HG03439 (cell line): Measurements from ENCODE around the gene ZNF790.
"Not testable (repeated sequence)": the region's sequence is repeated elsewhere in the genome, so short reads cannot be mapped to it uniquely, and the experiment has no call there.

Source experiments
- ATAC-seq: cut with Tn5 transposase; IDR thresholded peaks from one replicate; pipeline ENCODE4 v1.9.1; 2021; ENCODE audit warnings: mild to moderate bottlenecking, moderate library complexity; ENCODE audit not compliant: unreplicated experiment

ZNF790 gene

GRCh38 chr19:36837906-36838783 lies at the start of gene ZNF790:
ZNF790 (minus strand) TSS chr19:36838387; CDS start chr19:36825619, 12,768 bp downstream.
- ATAC-seq: peak; percentile 85

GRCh38 chr19:36876993-36877938 lies 39.1 kb upstream of the ZNF790 start:
- no peak for ATAC-seq

DNA sequence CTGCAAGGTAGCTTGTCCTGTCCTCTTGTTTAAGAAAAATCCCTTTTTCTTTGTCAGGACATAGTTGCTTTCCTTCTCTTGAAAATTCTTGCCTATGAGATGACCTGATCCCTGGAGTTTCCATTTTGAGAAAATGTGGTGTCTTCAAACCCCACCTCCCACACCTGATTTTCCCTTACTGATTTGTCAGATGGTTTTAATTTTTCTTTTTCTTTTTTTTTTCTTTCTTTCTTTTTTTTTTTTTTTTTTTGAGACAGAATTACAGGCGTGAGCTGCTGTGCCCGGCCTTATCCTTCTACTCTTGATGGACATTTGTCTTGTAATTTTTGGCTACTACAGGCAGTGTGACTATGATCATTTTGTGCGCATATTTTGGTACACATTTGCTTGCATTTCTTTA lies 13.7 kb upstream of the ZNF790 start:
- ATAC-seq: no peak

- ATAC-seq: peak; percentile 79
Measured at GRCh38 chr19:36850559-36851442, 12.6 kb upstream of the ZNF790 start, which contains the start of gene ZNF345. ZNF345 (plus strand) TSS chr19:36850876; CDS start chr19:36876831, 25,955 bp downstream.

DNA sequence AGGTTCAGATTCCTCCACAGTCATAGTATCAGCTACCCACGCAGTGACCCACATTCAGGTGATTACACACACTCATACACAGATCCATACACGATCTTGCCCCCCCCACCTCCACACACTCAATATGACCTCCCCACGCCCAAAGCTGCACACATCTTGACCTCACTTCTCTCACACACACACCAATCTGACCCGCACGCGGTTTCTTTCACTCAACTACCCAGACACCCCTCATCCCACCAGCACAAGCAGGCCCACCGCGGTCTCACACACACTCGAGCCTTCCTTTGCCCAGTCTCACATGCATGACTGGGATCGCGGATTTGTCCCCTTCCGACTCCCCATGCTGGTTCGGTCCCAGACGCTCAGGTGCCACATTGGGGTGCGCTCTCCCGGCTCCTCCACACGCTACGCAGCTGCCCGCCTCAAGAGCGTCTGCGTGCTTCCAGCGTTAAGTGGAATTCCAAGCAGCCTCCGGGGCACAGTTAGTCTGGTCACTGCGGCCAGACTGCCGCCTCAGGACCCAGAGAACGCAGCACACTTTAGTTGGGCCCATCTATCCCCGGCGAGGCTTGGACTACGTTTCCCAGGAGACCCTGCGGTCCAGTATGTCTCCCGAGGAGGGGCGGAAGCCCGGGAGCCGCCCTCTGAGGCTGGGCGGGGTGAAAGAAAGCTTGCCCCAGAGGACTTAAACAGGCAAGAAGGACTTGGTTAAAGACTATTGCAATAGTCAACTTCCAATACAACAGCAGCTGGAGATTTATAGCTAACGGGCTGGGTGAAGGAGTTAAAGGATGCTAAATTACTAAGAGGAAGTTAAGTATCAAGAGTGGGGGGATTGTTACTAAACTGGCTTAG lies 11.7 kb upstream of the ZNF790 start:
- peak; percentile 85 for ATAC-seq

GRCh38 chr19:36847968-36848367 lies 9.8 kb upstream of the ZNF790 start:
- ATAC-seq: no peak

GRCh38 chr19:36838784-36839324 lies 667 bp upstream of the ZNF790 start:
- peak; percentile 9 for ATAC-seq

DNA sequence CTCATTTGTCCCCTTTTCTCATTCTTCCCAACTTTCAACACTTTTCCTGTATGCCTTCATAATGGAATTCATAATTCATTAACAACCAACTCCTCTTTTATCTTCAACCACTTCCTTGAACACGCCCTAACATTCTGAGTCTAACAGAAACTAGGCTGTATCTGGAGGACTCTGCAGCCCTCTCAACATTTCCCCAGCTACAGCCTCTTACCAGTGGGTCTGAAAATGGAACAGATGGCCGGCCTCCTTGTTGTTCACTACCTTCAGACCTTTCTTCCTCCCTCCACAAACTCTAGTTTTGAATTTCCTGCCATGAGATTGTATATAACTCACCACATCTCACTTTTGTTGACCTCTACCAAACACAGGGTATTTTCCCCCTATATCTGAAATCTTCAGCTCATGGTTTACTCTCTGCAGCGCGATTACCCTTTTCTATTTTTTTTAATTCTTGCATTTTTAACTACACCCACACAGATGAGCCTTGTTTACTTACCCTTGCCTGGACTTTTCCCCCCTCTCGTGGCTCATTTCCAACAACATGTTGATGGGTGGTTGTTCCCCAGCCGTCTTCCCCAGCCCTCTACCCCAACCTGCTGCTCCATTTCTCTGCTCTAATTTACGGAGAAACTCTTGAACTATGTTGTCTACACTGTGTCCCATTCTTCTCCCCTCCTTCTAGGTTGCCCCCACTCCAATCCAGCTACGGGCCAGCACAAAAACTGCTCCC lies 846 bp downstream of the ZNF790 start:
- ATAC-seq: no peak

GRCh38 chr19:36833430-36833829 lies 4.8 kb downstream of the ZNF790 start:
- no peak for ATAC-seq

DNA sequence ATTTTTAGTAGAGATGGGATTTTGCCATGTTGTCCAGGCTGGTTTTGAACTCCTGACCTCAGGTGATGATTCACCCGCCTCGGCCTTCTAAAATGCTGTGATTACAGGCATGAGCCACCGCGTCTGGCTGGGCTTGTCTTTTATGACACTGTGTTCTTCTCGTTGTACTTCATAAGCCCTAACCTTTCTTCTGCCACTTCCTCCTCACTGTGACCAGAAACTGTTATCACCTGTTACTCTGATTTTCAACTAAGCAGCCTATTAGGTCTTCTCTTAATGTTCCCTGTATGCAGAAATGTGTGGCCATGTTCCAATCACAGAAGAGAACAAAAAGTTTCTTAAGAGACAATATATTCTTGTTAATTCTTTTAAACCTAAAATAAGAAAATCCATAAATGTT lies 16.4 kb downstream of the ZNF790 start:
- ATAC-seq: no peak

- ATAC-seq: no peak
Measured at GRCh38 chr19:36819130-36819630, 19.0 kb downstream of the ZNF790 start.

DNA sequence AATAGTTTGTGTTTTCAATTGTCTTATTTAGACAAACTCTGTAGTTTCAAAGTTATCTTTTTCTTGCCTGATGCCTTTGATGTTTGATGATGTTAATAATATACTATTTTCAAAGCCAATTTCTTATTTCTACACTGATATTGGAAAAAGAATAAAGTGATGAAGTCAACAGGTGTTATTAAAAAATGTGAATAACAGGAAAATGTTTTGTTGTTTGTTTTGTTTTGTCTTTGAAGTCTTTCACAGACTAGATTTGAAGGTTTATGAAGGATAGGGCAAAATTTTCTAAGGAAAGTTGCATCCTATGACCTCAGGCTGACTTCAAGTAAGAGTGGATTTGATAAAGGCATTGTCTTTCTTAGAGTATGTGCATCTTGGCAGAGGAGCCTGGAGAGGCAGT lies 31.2 kb downstream of the ZNF790 start:
- ATAC-seq: no peak

GRCh38 chr19:36805364-36805763 lies 32.8 kb downstream of the ZNF790 start:
- no peak for ATAC-seq

DNA sequence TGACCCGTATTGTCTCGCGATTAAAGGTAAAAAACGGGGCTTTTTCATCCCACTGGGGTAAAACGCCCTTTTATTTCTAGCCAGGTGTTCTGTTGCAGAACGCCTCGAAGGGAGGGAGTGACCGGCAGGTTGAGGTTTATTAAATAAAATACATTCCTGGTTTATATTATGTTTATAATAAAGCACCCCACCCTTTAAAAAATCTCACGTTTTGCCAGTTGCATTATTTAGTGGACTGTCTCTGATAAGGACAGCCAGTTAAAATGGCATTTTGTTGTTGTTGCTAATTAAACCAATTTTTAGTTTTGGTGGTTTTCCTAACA lies 40.4 kb downstream of the ZNF790 start:
- ATAC-seq: no peak

- ATAC-seq: no peak
Measured at GRCh38 chr19:36796714-36796992, 41.5 kb downstream of the ZNF790 start.

- not testable (repeated sequence) for ATAC-seq
Measured at GRCh38 chr19:36791420-36792141, 46.6 kb downstream of the ZNF790 start.

- no peak for ATAC-seq
Measured at GRCh38 chr19:36775768-36776167, 62.4 kb downstream of the ZNF790 start.

DNA sequence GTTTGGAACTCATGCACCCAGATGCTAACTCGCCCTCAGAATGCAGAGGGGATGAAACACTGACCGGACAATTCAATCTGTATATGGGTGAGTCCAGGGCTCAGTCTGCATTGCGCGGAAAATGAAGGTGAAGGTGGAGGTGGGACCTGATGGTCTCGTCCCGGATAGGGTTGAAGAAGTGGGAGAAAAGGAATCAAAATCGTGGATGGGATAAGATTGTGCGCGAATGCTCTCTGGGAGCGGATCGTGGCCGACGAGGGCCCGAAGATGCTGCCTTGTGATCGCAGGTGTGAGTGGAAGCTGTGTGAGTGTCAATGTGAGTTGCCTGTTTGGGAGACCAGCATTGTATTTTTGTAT lies 65.0 kb downstream of the ZNF790 start:
- peak; percentile 17 for ATAC-seq
